ENCODE results near the gene SGIP1. TPM values are rescaled to one million over a fixed set of nuclear protein-coding genes. Genes with fewer than 3 reads are reported as not detected.

The SGIP1 gene
- total and polyA plus RNA-seq, 7 experiments from 2014 or later: not detected

DNA sequence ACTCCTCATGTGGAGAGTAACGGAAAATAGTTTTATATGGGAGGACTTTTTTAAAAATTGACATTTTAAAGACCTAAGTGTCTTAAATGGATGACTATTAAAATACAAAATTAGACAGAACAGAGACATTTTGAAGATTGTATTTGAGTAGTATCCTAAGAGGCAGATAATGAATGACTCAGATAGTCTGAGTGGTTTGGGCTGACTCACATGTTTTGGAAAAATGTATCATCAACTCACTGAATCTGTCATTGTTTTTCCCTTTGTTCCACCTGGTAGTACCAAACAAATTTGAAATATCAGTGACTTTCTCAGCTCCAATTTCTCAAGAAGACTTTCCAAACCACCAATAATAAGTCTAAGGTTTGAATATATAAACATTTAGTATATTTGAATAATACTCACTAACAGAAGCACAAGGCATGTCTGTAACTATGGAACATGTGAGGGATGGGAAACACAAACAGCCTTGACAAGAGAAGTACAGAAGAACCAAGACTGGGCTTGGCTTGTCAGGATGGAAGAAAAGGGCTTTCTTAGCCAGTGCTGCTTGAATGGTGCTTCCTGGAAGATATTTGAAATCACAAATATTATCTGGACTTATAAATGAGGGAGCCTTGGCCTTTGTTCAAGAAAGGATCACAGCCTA lies 90.6 kb downstream of the SGIP1 start:
- intact Hi-C loops (cut with micrococcal nuclease): no loop called here
- H3K4me1 ChIP-seq (ENCODE audit: control insufficient read depth in 2 of 2, insufficient read depth in 2 of 2, low read length in 2 of 2): no peaks in the 10 kb centered on the region
- Mint-ChIP-seq H3K4me3 (no peak overlapping the region), H3K36me3 (no peaks in the 10 kb centered on the region), H3K27ac (no peak overlapping the region), H3K9me3 (peaks cover 0 to 4% (median 0%) of the 10 kb centered on the region in 11 donors), H3K4me1 (no peaks in the 10 kb centered on the region), H3K27me3 (peaks cover 0 to 13% (median 5%) of the 10 kb centered on the region in 5 donors)
- DNase-seq: no peak
- H3K9me3 ChIP-seq (ENCODE audit: control insufficient read depth in 2 of 3, low read length in 3 of 3): no peaks in the 10 kb centered on the region
- no peak overlapping the region for H3K27ac ChIP-seq (ENCODE audit: low read depth, low read length)
- no peaks in the 10 kb centered on the region for H3K27me3 ChIP-seq (ENCODE audit: control insufficient read depth in 2 of 2, insufficient read depth in 2 of 2, low read length in 2 of 2)
- ATAC-seq: no peak
- ChIA-PET CTCF (no interaction called here), POLR2A (no interaction called here)
- H3K36me3 ChIP-seq (ENCODE audit: control insufficient read depth in 2 of 3, insufficient read depth in 3 of 3, low read length in 3 of 3): no peaks in the 10 kb centered on the region
- H3K4me3 ChIP-seq (ENCODE audit: low read length): no peak overlapping the region

DNA sequence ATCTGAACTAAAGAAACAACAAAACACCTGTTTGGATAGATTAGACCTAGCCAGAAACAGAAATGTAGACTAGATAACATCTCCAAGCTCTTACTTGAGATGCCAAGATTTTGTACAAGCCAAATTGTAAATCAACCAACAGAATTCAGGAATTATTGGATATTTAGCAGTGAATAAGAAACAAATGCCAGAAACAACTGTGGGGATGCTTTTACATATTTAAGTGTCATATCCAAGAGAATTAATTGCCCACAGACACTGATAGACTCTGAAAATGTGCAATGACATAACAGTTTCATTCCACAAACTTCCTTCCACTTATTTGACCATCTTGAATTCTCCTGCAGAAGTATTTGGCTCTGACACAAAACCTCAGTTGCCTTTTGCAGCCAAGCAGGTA lies 92.3 kb downstream of the SGIP1 start:
- no peaks in the 10 kb centered on the region for H3K36me3 Mint-ChIP-seq
- CTCF ChIA-PET: no interaction called here
- peaks cover 0 to 12% (median 5%) of the 10 kb centered on the region in 5 donors for H3K27me3 Mint-ChIP-seq
- no peak overlapping the region for H3K27ac Mint-ChIP-seq
- no peaks in the 10 kb centered on the region for H3K27me3 ChIP-seq (ENCODE audit: control insufficient read depth in 2 of 2, insufficient read depth in 2 of 2, low read length in 2 of 2)
- no peak overlapping the region for H3K27ac ChIP-seq (ENCODE audit: low read depth, low read length)
- peaks cover 0 to 4% (median 0%) of the 10 kb centered on the region in 11 donors for H3K9me3 Mint-ChIP-seq
- H3K4me3 Mint-ChIP-seq: no peak overlapping the region
- ATAC-seq: no peak
- intact Hi-C loops (cut with micrococcal nuclease): no loop called here
- no peaks in the 10 kb centered on the region for H3K9me3 ChIP-seq (ENCODE audit: control insufficient read depth in 2 of 3, low read length in 3 of 3)
- H3K4me3 ChIP-seq (ENCODE audit: low read length): no peak overlapping the region
- H3K4me1 ChIP-seq (ENCODE audit: control insufficient read depth in 2 of 2, insufficient read depth in 2 of 2, low read length in 2 of 2): no peaks in the 10 kb centered on the region
- no peak for DNase-seq
- POLR2A ChIA-PET: no interaction called here
- H3K36me3 ChIP-seq (ENCODE audit: control insufficient read depth in 2 of 3, insufficient read depth in 3 of 3, low read length in 3 of 3): no peaks in the 10 kb centered on the region
- no peaks in the 10 kb centered on the region for H3K4me1 Mint-ChIP-seq

DNA sequence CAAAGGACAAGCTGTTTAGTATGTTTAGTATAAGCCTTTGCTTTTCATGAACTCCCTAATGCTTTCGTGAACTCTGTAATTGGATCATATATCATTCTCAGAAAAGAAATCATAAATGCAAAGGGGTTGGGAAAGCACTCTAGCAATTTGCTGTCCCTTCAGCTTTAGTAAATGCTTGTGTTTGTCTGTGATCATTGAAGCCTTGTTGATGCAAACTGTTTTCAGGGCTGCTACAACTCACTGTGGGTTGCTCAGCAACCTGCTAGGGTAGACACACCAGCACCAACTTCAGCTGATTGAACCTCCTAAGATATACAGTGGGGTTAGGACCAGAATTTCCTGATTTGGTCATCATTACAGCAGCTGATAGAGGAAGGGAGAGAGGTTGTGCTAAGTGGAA lies 95.0 kb downstream of the SGIP1 start:
- no peaks in the 10 kb centered on the region for H3K4me1 Mint-ChIP-seq
- Histone ChIP-seq H3K27me3 (ENCODE audit: control insufficient read depth in 2 of 2, insufficient read depth in 2 of 2, low read length in 2 of 2) (no peaks in the 10 kb centered on the region), H3K9me3 (ENCODE audit: control insufficient read depth in 2 of 3, low read length in 3 of 3) (no peaks in the 10 kb centered on the region), H3K4me1 (ENCODE audit: control insufficient read depth in 2 of 2, insufficient read depth in 2 of 2, low read length in 2 of 2) (no peaks in the 10 kb centered on the region), H3K4me3 (ENCODE audit: low read length) (no peak overlapping the region), H3K27ac (ENCODE audit: low read depth, low read length) (no peak overlapping the region), H3K36me3 (ENCODE audit: control insufficient read depth in 2 of 3, insufficient read depth in 3 of 3, low read length in 3 of 3) (no peaks in the 10 kb centered on the region)
- ATAC-seq: no peak
- intact Hi-C loops (cut with micrococcal nuclease): no loop called here
- peaks cover 0 to 3% (median 0%) of the 10 kb centered on the region in 11 donors for H3K9me3 Mint-ChIP-seq
- no peak overlapping the region for H3K27ac Mint-ChIP-seq
- no peak for DNase-seq
- CTCF ChIA-PET: no interaction called here
- POLR2A ChIA-PET: no interaction called here
- no peaks in the 10 kb centered on the region for H3K36me3 Mint-ChIP-seq
- H3K27me3 Mint-ChIP-seq: peaks cover 3 to 14% (median 9%) of the 10 kb centered on the region in 5 donors
- no peak overlapping the region for H3K4me3 Mint-ChIP-seq

DNA sequence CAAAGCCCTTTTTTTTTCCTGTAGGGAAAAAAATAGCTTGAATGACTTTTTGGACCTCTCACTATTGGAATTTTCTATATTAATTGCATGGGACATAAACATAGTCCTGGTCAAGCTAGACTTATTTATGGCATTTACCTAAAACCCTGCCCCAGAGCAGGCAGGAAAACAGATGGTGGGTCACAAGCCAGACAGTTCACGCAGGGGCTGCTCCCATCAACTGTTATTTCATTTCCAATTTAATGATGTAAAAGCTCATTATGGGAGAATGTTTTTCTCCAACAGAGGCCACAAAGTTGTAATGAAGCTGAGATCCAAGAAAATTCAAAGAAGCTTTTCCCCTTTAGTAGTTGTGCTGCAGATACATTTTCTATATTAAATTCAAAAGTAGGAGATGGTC lies 99.2 kb downstream of the SGIP1 start:
- no peak for ATAC-seq
- Histone ChIP-seq H3K36me3 (ENCODE audit: control insufficient read depth in 2 of 3, insufficient read depth in 3 of 3, low read length in 3 of 3) (no peaks in the 10 kb centered on the region), H3K4me3 (ENCODE audit: low read length) (no peak overlapping the region), H3K4me1 (ENCODE audit: control insufficient read depth in 2 of 2, insufficient read depth in 2 of 2, low read length in 2 of 2) (no peaks in the 10 kb centered on the region), H3K27me3 (ENCODE audit: control insufficient read depth in 2 of 2, insufficient read depth in 2 of 2, low read length in 2 of 2) (no peaks in the 10 kb centered on the region), H3K27ac (ENCODE audit: low read depth, low read length) (no peak overlapping the region), H3K9me3 (ENCODE audit: control insufficient read depth in 2 of 3, low read length in 3 of 3) (no peaks in the 10 kb centered on the region)
- H3K27ac Mint-ChIP-seq: no peak overlapping the region
- no peak for DNase-seq
- CTCF ChIA-PET: interaction anchor here (0.6 kb wide), 1 partner anchor 8 kb away, joined by 3 read pairs; no protein-coding TSS in a partner anchor
- POLR2A ChIA-PET: no interaction called here
- no peaks in the 10 kb centered on the region for H3K4me1 Mint-ChIP-seq
- H3K4me3 Mint-ChIP-seq: no peak overlapping the region
- intact Hi-C loops (cut with micrococcal nuclease): no loop called here
- no peaks in the 10 kb centered on the region for H3K36me3 Mint-ChIP-seq
- peaks cover 0 to 3% (median 0%) of the 10 kb centered on the region in 11 donors for H3K9me3 Mint-ChIP-seq
- peaks cover 0 to 15% (median 5%) of the 10 kb centered on the region in 5 donors for H3K27me3 Mint-ChIP-seq

DNA sequence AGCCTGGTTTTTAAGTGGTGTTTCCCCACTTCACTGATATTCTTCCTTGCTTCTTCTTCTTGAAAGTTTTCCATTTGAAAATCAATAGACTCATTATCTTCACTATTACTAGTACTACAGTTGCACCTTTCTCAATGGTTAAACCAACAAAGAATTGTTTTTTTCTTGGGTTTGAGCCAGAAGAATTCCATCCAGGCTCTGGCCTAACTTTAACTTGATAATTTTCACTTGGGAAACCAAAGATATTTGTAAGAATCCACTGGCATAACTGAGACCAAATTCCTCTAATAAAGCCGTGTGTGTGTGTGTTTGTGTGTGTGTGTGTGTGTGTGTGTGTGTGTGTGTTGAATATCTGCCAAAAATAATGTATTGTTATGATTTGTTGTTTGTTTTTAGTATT lies 103.2 kb downstream of the SGIP1 start:
- H3K36me3 Mint-ChIP-seq: no peaks in the 10 kb centered on the region
- no peaks in the 10 kb centered on the region for H3K4me1 ChIP-seq (ENCODE audit: control insufficient read depth in 2 of 2, insufficient read depth in 2 of 2, low read length in 2 of 2)
- intact Hi-C loops (cut with micrococcal nuclease): no loop called here
- H3K27ac ChIP-seq (ENCODE audit: low read depth, low read length): no peak overlapping the region
- no peak overlapping the region for H3K4me3 Mint-ChIP-seq
- H3K27ac Mint-ChIP-seq: no peak overlapping the region
- H3K9me3 ChIP-seq (ENCODE audit: control insufficient read depth in 2 of 3, low read length in 3 of 3): no peaks in the 10 kb centered on the region
- ATAC-seq (no peak), DNase-seq (no peak)
- POLR2A ChIA-PET: no interaction called here
- H3K9me3 Mint-ChIP-seq: peaks cover 0 to 1% (median 0%) of the 10 kb centered on the region in 11 donors
- no peaks in the 10 kb centered on the region for H3K27me3 ChIP-seq (ENCODE audit: control insufficient read depth in 2 of 2, insufficient read depth in 2 of 2, low read length in 2 of 2)
- no peak overlapping the region for H3K4me3 ChIP-seq (ENCODE audit: low read length)
- CTCF ChIA-PET: no interaction called here
- no peaks in the 10 kb centered on the region for H3K36me3 ChIP-seq (ENCODE audit: control insufficient read depth in 2 of 3, insufficient read depth in 3 of 3, low read length in 3 of 3)
- peaks cover 1 to 12% (median 9%) of the 10 kb centered on the region in 5 donors for H3K27me3 Mint-ChIP-seq
- H3K4me1 Mint-ChIP-seq: no peaks in the 10 kb centered on the region

DNA sequence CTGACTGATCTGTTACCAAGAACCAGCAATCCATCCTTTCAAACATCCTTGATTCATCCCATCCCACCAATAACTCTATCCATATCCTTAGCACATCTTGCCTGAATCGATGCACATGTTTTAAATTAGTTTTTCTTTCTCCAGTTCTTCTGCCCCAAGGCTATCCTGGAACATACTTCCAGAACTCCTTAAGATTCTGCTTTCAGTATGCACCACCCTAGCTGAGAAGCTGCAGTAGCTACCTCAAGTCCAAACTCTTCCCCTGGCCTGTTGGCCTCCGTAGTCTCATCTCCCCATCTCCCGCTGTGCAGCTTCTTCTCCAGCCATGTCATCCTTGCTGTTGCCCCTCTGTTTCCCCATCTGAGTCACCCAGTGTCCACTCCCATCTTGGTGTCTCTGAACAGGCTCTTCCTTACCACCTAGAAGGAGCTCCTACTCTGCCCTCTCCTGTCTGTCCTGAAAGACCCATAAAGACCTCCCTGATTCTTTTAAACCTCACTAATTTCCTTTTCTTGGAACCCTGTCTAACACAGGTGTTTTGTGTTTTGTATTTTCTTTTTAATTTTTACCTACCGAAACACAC lies 108.0 kb downstream of the SGIP1 start:
- intact Hi-C loops (cut with micrococcal nuclease): no loop called here
- Mint-ChIP-seq H3K9me3 (peaks cover 0 to 1% (median 0%) of the 10 kb centered on the region in 11 donors), H3K27me3 (peaks cover 0 to 19% (median 14%) of the 10 kb centered on the region in 5 donors), H3K36me3 (no peaks in the 10 kb centered on the region), H3K4me3 (no peak overlapping the region), H3K27ac (no peak overlapping the region), H3K4me1 (no peaks in the 10 kb centered on the region)
- no peak overlapping the region for H3K4me3 ChIP-seq (ENCODE audit: low read length)
- no peaks in the 10 kb centered on the region for H3K9me3 ChIP-seq (ENCODE audit: control insufficient read depth in 2 of 3, low read length in 3 of 3)
- H3K4me1 ChIP-seq (ENCODE audit: control insufficient read depth in 2 of 2, insufficient read depth in 2 of 2, low read length in 2 of 2): no peaks in the 10 kb centered on the region
- ATAC-seq (no peak), DNase-seq (no peak)
- no peaks in the 10 kb centered on the region for H3K36me3 ChIP-seq (ENCODE audit: control insufficient read depth in 2 of 3, insufficient read depth in 3 of 3, low read length in 3 of 3)
- ChIA-PET POLR2A (no interaction called here), CTCF (interaction anchor here (0.7 kb wide), 1 partner anchor 9 kb away, joined by 3 read pairs; no protein-coding TSS in a partner anchor)
- no peaks in the 10 kb centered on the region for H3K27me3 ChIP-seq (ENCODE audit: control insufficient read depth in 2 of 2, insufficient read depth in 2 of 2, low read length in 2 of 2)
- no peak overlapping the region for H3K27ac ChIP-seq (ENCODE audit: low read depth, low read length)

DNA sequence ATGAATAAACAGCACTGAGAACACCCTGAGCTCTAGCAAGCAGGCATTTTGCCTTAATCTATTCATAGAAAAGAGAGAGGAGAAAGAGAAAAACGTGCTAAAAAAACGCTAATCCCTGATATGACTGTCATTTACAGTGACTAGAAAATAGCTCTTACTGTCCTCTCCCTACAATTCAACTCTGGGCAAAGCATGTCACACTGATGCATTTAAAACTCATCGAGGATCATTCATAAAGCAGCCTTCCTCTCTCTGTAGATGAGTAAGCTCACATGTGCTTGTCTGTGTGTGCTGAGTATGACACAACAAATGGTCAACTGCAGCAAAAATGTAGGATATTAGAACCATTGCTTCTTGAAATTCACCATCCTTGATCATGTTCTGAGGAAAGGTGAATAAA lies 109.0 kb downstream of the SGIP1 start:
- ATAC-seq: no peak
- Mint-ChIP-seq H3K27me3 (peaks cover 4 to 24% (median 14%) of the 10 kb centered on the region in 5 donors), H3K9me3 (peaks cover 0 to 1% (median 0%) of the 10 kb centered on the region in 11 donors), H3K27ac (no peak overlapping the region), H3K4me1 (no peaks in the 10 kb centered on the region), H3K36me3 (no peaks in the 10 kb centered on the region), H3K4me3 (no peak overlapping the region)
- Histone ChIP-seq H3K27me3 (ENCODE audit: control insufficient read depth in 2 of 2, insufficient read depth in 2 of 2, low read length in 2 of 2) (no peaks in the 10 kb centered on the region), H3K4me3 (ENCODE audit: low read length) (no peak overlapping the region), H3K27ac (ENCODE audit: low read depth, low read length) (no peak overlapping the region), H3K36me3 (ENCODE audit: control insufficient read depth in 2 of 3, insufficient read depth in 3 of 3, low read length in 3 of 3) (no peaks in the 10 kb centered on the region), H3K9me3 (ENCODE audit: control insufficient read depth in 2 of 3, low read length in 3 of 3) (no peaks in the 10 kb centered on the region), H3K4me1 (ENCODE audit: control insufficient read depth in 2 of 2, insufficient read depth in 2 of 2, low read length in 2 of 2) (no peaks in the 10 kb centered on the region)
- intact Hi-C loops (cut with micrococcal nuclease): no loop called here
- POLR2A ChIA-PET: no interaction called here
- CTCF ChIA-PET: no interaction called here
- DNase-seq: no peak
